Fibroblast of lung (primary cell): ENCODE measurements around the gene GIMAP1. TPM values are rescaled to one million over a fixed set of nuclear protein-coding genes. Genes with fewer than 3 reads are reported as not detected.
"Not testable (repeated sequence)": the region's sequence is repeated elsewhere in the genome, so short reads cannot be mapped to it uniquely, and the experiment has no call there.

Experiments
- DNase-seq, 2 donors: peaks; one replicate each; pipeline versions ENCODE4 v3.0.0 to v3.0.0-alpha.2; 2010; ENCODE audit warnings: low read depth in 2 of 2
- H2AFZ ChIP-seq: 2 replicates; pipeline ENCODE4 v1.5.1; 2012; ENCODE audit warnings: low read length, control low read depth, inconsistent platforms
- H3K27ac ChIP-seq: 2 replicates; pipeline ENCODE4 v1.5.1; 2011; ENCODE audit warnings: low read length, control low read depth; ENCODE audit not compliant: insufficient read depth
- H3K27me3 ChIP-seq: 2 replicates; pipeline ENCODE4 v1.5.1; 2011; ENCODE audit warnings: mild to moderate bottlenecking, low read length; ENCODE audit not compliant: control insufficient read depth, insufficient read depth
- H3K36me3 ChIP-seq: 2 replicates; pipeline ENCODE4 v1.5.1; 2011; ENCODE audit warnings: low read length; ENCODE audit not compliant: control insufficient read depth, insufficient read depth
- H3K4me1 ChIP-seq: 2 replicates; pipeline ENCODE4 v1.5.1; 2011; ENCODE audit warnings: low read length; ENCODE audit not compliant: control insufficient read depth, insufficient read depth; ENCODE audit errors: extremely low read depth
- H3K4me2 ChIP-seq: 2 replicates; pipeline ENCODE4 v1.5.1; 2011; ENCODE audit warnings: low read length, control low read depth; ENCODE audit not compliant: insufficient read depth; ENCODE audit errors: extremely low read depth
- H3K4me3 ChIP-seq, 4 experiments: fragments of 200-600 bp in 1 of 4; sonication (generic) in 1 of 4; replicated peaks in 1 of 4; 2 replicates each; pipeline ENCODE4 v1.5.1; 2011 to 2016; ENCODE audit warnings: low read length in 4 of 4, low read depth in 3 of 4, mild to moderate bottlenecking in 3 of 4, control low read depth in 2 of 4, inconsistent platforms in 1 of 4, mixed read lengths in 1 of 4; ENCODE audit not compliant: insufficient read depth in 1 of 4; ENCODE audit errors: control extremely low read depth in 1 of 4
- H3K79me2 ChIP-seq: 2 replicates; pipeline ENCODE4 v1.5.1; 2012; ENCODE audit warnings: mild to moderate bottlenecking, low read length, inconsistent platforms; ENCODE audit not compliant: control insufficient read depth, insufficient read depth
- H3K9ac ChIP-seq: 2 replicates; pipeline ENCODE4 v1.5.1; 2011; ENCODE audit warnings: mild to moderate bottlenecking, low read length, control low read depth; ENCODE audit not compliant: insufficient read depth
- H3K9me3 ChIP-seq: 2 replicates; pipeline ENCODE4 v1.5.1; 2012; ENCODE audit warnings: low read depth, low read length; ENCODE audit not compliant: control insufficient read depth, insufficient read depth
- H4K20me1 ChIP-seq: 2 replicates; pipeline ENCODE4 v1.5.1; 2011; ENCODE audit warnings: low read length; ENCODE audit not compliant: control insufficient read depth, insufficient read depth; ENCODE audit errors: extremely low read depth
- CTCF ChIP-seq, 2 donors: IDR thresholded peaks in 1 of 2; conservative IDR thresholded peaks in 1 of 2; 1 replicate in 1 of 2; 2 replicates in 1 of 2; pipeline ENCODE4 v1.5.1; 2011 to 2012; ENCODE audit warnings: low read length in 2 of 2, control low read depth in 1 of 2, inconsistent platforms in 1 of 2, low read depth in 1 of 2, mild to moderate bottlenecking in 1 of 2
- EZH2 ChIP-seq: IDR thresholded peaks from 2 replicates; pipeline ENCODE4 v1.5.1; 2012; ENCODE audit warnings: low read length, control low read depth, mild to moderate bottlenecking; ENCODE audit errors: missing control alignments
- polyA plus RNA-seq, 2 donors: library from polyadenylated mRNA; depleted of rRNA in 1 of 2; stranded (reverse) in 1 of 2; unstranded in 1 of 2; fragments of >200 nt; gene quantifications; 2 replicates each; pipeline ENCODE4 v1.2.1, GENCODE V29; 2011 to 2012; ENCODE audit warnings: missing spikeins in 1 of 2
- total RNA-seq: library from RNA; depleted of rRNA; stranded (reverse); fragments of >200 nt; gene quantifications from 2 replicates; pipeline ENCODE4 v1.2.1, GENCODE V29; 2014

GIMAP1 gene
- total and polyA plus RNA-seq, 2 donors (not counting 1 experiment from before 2014, with no cell fraction given), result under 0.01 to 0.01 TPM

GRCh38 chr7:150675714-150676113, 40.7 kb upstream of the GIMAP1 start:
- Histone ChIP-seq H3K9ac (no peak overlapping the region), H3K27me3 (no peaks in the 10 kb centered on the region), H2AFZ (no peak overlapping the region), H3K4me1 (no peaks in the 10 kb centered on the region), H3K4me2 (no peak overlapping the region), H3K79me2 (no peaks in the 10 kb centered on the region), H3K4me3 (no peak overlapping the region), H3K9me3 (no peaks in the 10 kb centered on the region), H3K27ac (no peak overlapping the region), H4K20me1 (no peaks in the 10 kb centered on the region), H3K36me3 (no peaks in the 10 kb centered on the region)
- TF ChIP-seq EZH2 (no peak), CTCF (conservative IDR thresholded peaks at IDR 0.05 in 1 of 2, IDR thresholded peaks at IDR 0.05 in 1 of 2; ENCODE audit: low read depth in 1 of 2, low read length in 2 of 2) (no peak)
- DNase-seq, result no peak

DNA sequence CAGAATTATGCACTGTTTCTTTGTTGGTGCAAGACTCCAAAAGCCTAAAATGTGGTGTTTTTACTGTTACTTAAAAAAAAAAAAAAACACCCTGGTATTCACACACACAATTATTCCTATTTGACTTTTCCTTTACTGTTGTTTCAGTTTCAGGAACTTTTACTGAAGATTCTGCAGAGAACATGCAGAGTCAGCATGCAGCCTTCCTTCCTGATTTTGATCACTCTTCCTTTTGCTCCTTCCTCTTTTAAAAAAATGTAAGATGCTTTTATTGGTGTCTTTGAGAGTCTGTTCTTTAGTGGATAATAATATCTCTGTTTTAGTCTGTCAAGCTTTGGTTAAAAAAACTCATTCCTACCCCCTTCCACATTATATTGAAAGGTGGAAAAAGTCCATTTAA, 40.1 kb upstream of the GIMAP1 start:
- H3K27me3 ChIP-seq, H3K27ac ChIP-seq, H3K36me3 ChIP-seq, H3K4me1 ChIP-seq, H3K79me2 ChIP-seq, H3K9me3 ChIP-seq, DNase-seq, H3K4me3 ChIP-seq, H4K20me1 ChIP-seq, H3K4me2 ChIP-seq, H2AFZ ChIP-seq, H3K9ac ChIP-seq: not testable (repeated sequence)

DNA sequence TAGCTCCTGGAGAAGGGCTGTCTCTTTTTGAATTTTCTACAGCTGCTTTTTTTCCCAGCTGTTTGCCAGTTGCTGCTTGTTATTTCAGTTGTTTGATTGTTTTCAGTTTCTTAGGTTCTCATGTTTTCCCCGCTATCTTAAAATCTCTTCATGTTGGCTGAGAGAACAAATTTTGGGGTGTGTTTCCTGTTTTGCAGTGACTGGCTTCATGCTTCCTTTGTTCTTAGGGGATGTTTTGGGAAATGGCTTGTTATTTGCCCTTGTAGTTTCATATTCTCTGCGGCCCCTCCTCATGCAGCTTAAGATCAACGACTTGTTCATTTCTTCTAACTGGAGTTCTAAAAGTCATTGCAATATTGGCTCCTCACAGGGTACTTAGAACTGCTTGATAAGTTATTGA, 39.6 kb upstream of the GIMAP1 start:
- H2AFZ ChIP-seq, H3K27me3 ChIP-seq, DNase-seq, H3K9me3 ChIP-seq, H3K27ac ChIP-seq, H3K36me3 ChIP-seq, H3K4me1 ChIP-seq, H3K4me2 ChIP-seq, H4K20me1 ChIP-seq, H3K79me2 ChIP-seq, H3K4me3 ChIP-seq, H3K9ac ChIP-seq: not testable (repeated sequence)

DNA sequence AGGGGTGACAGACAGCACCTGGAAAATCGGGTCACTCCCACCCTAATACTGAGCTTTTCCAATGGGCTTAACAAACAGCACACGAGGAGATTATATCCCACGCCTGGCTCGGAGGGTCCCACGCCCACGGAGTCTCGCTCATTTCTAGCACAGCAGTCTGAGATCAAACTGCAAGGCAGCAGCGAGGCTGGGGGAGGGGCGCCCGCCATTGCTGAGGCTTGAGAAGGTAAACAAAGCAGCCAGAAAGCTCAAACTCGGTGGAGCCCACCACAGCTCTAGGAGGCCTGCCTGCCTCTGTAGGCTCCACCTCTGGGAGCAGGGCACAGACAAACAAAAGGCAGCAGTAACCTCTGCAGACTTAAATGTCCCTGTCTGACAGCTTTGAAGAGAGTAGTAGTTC, 37.8 kb upstream of the GIMAP1 start:
- not testable (repeated sequence) for H3K27me3 ChIP-seq, H3K4me1 ChIP-seq, H3K27ac ChIP-seq, H3K9me3 ChIP-seq, H3K36me3 ChIP-seq, H4K20me1 ChIP-seq, H3K4me3 ChIP-seq, H3K9ac ChIP-seq, DNase-seq, H2AFZ ChIP-seq, H3K79me2 ChIP-seq, H3K4me2 ChIP-seq

GRCh38 chr7:150680364-150680763, 36.0 kb upstream of the GIMAP1 start:
- not testable (repeated sequence) for H3K4me3 ChIP-seq, H3K4me2 ChIP-seq, H3K4me1 ChIP-seq, H3K79me2 ChIP-seq, DNase-seq, H3K36me3 ChIP-seq, H2AFZ ChIP-seq, H3K27ac ChIP-seq, H3K9ac ChIP-seq, H3K9me3 ChIP-seq, H3K27me3 ChIP-seq, H4K20me1 ChIP-seq
